Brain pericyte (primary cell): ENCODE measurements around the gene SLC22A12.

Experiments used
- DNase-seq: peaks from one replicate; pipeline ENCODE4 v3.0.0-alpha.2; 2012; ENCODE audit warnings: low read depth, low spot score

The SLC22A12 gene

GRCh38 chr11:64624883-64625481, 34.0 kb downstream of the SLC22A12 start:
- DNase-seq: no peak

GRCh38 chr11:64626637-64627036, 35.6 kb downstream of the SLC22A12 start:
- no peak for DNase-seq

GRCh38 chr11:64627371-64627770, 36.4 kb downstream of the SLC22A12 start:
- no peak for DNase-seq

GRCh38 chr11:64628596-64628995, 37.6 kb downstream of the SLC22A12 start:
- DNase-seq: no peak

GRCh38 chr11:64629103-64629502, 38.1 kb downstream of the SLC22A12 start:
- DNase-seq: no peak

- DNase-seq: no peak
Measured at GRCh38 chr11:64629796-64630562, 39.0 kb downstream of the SLC22A12 start.

- no peak for DNase-seq
Measured at GRCh38 chr11:64631675-64632074, 40.7 kb downstream of the SLC22A12 start.

- no peak for DNase-seq
Measured at GRCh38 chr11:64632237-64632636, 41.2 kb downstream of the SLC22A12 start.

- no peak for DNase-seq
Measured at GRCh38 chr11:64632654-64633053, 41.6 kb downstream of the SLC22A12 start.

- DNase-seq: no peak
Measured at GRCh38 chr11:64633555-64634159, 42.6 kb downstream of the SLC22A12 start.

GRCh38 chr11:64637334-64638017, 46.5 kb downstream of the SLC22A12 start:
- no peak for DNase-seq

GRCh38 chr11:64638018-64638665, 47.1 kb downstream of the SLC22A12 start:
- no peak for DNase-seq

- no peak for DNase-seq
Measured at GRCh38 chr11:64638829-64639228, 47.8 kb downstream of the SLC22A12 start.

GRCh38 chr11:64639885-64640284, 48.9 kb downstream of the SLC22A12 start:
- DNase-seq: no peak

GRCh38 chr11:64641596-64642417, 50.8 kb downstream of the SLC22A12 start:
- no peak for DNase-seq

- DNase-seq: no peak
Measured at GRCh38 chr11:64642418-64642735, 51.4 kb downstream of the SLC22A12 start.

GRCh38 chr11:64642871-64643255, 51.8 kb downstream of the SLC22A12 start:
- DNase-seq: no peak

GRCh38 chr11:64643256-64643881, 52.3 kb downstream of the SLC22A12 start:
- no peak for DNase-seq

- DNase-seq: no peak
Measured at GRCh38 chr11:64643920-64644646, 53.1 kb downstream of the SLC22A12 start.
